IPS-15b (cell line): ENCODE measurements around the gene MALRD1.

Experiments used
- H3K27me3 ChIP-seq: one replicate; pipeline ENCODE4 v1.6.1; 2013; ENCODE audit warnings: low read length; ENCODE audit not compliant: control insufficient read depth, insufficient read depth
- H3K36me3 ChIP-seq: one replicate; pipeline ENCODE4 v1.6.1; 2013; ENCODE audit warnings: low read length; ENCODE audit not compliant: control insufficient read depth, insufficient read depth
- H3K4me1 ChIP-seq: one replicate; pipeline ENCODE4 v1.6.1; 2013; ENCODE audit warnings: mild to moderate bottlenecking, low read length; ENCODE audit not compliant: control insufficient read depth, insufficient read depth
- H3K4me3 ChIP-seq: one replicate; pipeline ENCODE4 v1.5.1; 2013; ENCODE audit warnings: low read depth, low read length
- H3K9ac ChIP-seq: one replicate; pipeline ENCODE4 v1.6.1; 2013; ENCODE audit warnings: low read depth, mild to moderate bottlenecking, low read length
- H3K9me3 ChIP-seq: one replicate; pipeline ENCODE4 v1.6.1; 2013; ENCODE audit warnings: mild to moderate bottlenecking, low read length; ENCODE audit not compliant: control insufficient read depth, insufficient read depth

Gene MALRD1

DNA sequence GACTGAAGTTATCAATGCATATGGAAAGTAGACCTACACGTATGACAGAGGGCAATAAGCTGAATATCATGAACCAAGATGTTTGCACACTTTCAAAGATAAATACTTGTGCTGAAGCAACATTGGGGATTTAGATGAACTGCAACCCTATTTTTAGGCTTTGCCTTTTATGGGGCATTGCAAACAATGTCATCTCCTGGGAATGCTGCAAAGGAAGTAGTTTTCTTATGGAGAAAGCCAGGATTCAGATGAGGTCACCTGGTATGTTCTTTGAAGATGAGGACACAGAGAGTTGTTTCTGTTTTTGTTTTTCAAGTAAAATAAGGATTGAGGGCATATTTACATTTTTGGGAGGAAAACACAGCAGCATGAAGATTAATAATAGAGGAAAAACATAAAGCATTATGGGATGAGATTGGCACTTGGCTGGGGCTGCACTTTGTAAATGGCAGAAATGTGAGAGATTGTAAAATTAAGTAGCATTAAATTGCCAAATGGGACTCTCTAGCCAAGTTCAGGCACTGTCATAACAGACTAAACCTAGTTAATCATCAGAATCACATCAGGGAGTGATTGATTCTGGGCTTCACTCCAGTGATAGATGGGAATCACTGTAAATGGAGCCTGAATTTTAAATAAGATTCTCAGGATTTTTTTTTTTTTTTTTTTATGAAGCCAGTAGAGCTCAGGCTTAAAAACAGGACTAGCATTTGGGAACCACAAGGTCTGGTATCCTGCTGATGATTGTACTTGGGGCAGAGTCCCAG is 63.1 kb downstream of the MALRD1 start:
- no peaks in the 10 kb centered on the region for H3K36me3 ChIP-seq
- H3K4me1 ChIP-seq: peaks cover 7% of the 10 kb centered on the region
- H3K27me3 ChIP-seq: no peaks in the 10 kb centered on the region
- H3K9me3 ChIP-seq: no peaks in the 10 kb centered on the region
- H3K4me3 ChIP-seq: no peak overlapping the region
- no peak overlapping the region for H3K9ac ChIP-seq

DNA sequence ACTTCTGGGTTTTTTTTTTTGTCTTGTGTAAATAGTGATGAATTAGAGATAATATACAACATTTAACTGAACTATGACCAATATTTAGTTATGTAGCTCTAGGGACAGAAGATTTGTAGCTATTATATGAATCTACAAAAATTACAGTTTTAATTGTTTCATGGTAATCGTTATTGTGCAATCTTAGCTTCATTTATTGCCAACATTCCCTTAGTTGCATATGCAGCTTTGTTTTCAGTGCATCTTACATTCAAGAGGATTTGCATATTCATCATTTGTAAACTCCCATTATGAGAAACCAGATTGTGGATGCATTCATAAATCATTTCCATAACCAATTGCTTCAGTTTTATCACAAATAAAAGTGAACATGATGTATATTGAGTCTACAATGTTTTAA is 68.8 kb downstream of the MALRD1 start:
- H3K4me3 ChIP-seq: no peak overlapping the region
- H3K36me3 ChIP-seq: no peaks in the 10 kb centered on the region
- peaks cover 4% of the 10 kb centered on the region for H3K4me1 ChIP-seq
- H3K27me3 ChIP-seq: no peaks in the 10 kb centered on the region
- H3K9me3 ChIP-seq: no peaks in the 10 kb centered on the region
- H3K9ac ChIP-seq: no peak overlapping the region

DNA sequence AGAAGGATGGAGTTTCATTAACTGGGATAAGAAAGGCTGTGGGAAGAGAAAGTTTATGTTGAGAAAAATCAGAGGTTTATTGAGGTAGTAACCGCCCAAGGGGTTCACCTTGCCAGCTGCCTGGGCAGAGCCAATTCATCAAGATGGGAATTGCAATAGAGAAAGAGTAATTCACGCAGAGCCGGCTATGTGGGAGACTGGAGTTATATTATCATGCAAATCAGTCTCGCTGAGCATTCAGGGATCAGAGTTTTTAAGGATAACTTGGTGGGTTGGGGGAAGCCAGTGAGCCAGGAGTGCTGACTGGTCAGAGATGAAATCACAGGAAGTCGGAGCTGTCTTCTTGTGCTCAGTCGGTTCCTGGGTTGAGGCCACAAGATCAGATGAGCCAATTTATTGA is 70.6 kb downstream of the MALRD1 start:
- Histone ChIP-seq H3K36me3 (no peaks in the 10 kb centered on the region), H3K4me3 (no peak overlapping the region), H3K9me3 (no peaks in the 10 kb centered on the region), H3K9ac (no peak overlapping the region), H3K4me1 (peaks cover 4% of the 10 kb centered on the region), H3K27me3 (no peaks in the 10 kb centered on the region)

DNA sequence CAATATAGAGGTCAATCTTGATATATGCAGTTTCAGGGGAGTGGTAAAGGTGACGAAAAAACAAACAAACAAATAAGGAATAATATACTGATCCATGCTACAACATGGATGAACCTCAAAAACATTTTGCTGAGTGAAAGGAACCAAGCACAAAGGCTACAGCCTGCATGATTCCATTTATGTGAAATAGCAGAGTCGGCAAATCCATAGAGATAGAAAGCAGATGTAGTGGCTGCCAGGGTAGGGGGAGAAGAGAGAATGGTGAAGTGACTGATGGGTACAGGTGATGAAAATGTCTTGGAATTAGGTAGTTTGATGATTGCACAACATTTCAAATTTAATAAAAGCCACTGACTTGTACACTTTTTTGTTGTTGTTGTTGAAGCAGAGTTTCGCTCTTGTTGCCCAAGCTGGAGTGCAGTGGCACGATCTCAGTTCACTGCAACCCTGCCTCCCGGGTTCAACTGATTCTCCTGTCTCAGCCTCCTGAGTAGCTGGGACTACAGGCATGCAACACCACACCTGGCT is 71.8 kb downstream of the MALRD1 start:
- no peak overlapping the region for H3K4me3 ChIP-seq
- no peaks in the 10 kb centered on the region for H3K27me3 ChIP-seq
- H3K9ac ChIP-seq: no peak overlapping the region
- H3K4me1 ChIP-seq: peaks cover 4% of the 10 kb centered on the region
- H3K9me3 ChIP-seq: no peaks in the 10 kb centered on the region
- no peaks in the 10 kb centered on the region for H3K36me3 ChIP-seq

DNA sequence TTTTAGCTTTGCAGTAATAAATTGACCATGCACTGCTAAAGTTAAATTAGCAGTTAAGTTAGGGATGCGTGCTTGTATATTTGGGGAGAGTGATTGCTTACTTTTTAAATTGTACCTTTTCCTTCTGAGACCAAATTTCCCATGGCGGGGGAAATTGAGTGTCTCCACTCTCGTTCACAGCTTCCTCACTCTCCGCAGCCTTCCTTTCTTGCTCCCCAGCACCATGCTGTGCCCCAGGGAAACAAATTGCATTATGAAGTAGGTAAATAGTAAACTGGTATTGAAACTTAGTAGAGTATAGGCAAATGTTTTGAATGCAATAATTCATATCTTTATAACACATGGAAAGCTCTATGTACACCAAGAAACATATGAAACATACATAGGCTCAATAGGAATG is 85.4 kb downstream of the MALRD1 start:
- Histone ChIP-seq H3K36me3 (no peaks in the 10 kb centered on the region), H3K4me3 (no peak overlapping the region), H3K9ac (no peak overlapping the region), H3K4me1 (peaks cover 2% of the 10 kb centered on the region), H3K27me3 (no peaks in the 10 kb centered on the region), H3K9me3 (no peaks in the 10 kb centered on the region)

DNA sequence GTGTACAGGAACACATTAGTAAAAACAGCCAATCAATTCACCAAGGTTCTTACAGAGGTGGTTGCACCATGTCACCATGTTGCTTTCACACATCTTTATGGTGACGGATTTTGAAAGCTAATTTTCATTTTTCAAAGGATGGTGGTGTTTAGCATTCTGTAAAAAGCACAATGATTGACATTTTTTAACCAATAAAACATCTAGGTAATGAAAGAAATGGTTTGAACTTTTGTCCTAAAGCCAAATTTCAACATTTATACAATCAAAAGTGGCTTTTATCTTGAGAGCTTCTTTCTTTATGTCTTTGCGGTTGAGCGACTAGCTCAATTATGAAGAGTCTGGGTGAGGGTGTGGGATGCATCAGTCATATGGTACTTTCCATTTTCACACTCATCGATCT is 94.4 kb downstream of the MALRD1 start:
- Histone ChIP-seq H3K9ac (no peak overlapping the region), H3K27me3 (no peaks in the 10 kb centered on the region), H3K9me3 (no peaks in the 10 kb centered on the region), H3K4me1 (no peaks in the 10 kb centered on the region), H3K4me3 (no peak overlapping the region), H3K36me3 (no peaks in the 10 kb centered on the region)

DNA sequence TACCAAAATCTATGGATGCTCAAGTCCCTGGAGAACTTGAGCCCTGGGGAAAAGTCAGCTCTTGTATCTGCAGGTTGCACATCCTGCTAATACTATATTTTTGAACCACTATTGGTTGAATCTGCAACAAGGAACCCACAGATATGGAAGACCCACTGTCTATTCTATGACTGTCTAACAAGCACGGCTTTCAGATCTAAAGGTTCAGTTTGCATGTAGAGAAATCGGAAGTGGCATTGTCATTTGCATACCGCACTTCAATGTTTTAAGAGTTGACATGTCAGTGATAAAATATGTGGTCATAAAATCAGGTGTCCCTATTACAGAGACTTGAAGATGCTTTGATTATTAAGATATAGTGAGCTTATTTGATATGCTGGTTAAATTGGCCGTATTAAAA is 95.6 kb downstream of the MALRD1 start:
- no peaks in the 10 kb centered on the region for H3K4me1 ChIP-seq
- no peaks in the 10 kb centered on the region for H3K36me3 ChIP-seq
- no peak overlapping the region for H3K9ac ChIP-seq
- H3K27me3 ChIP-seq: no peaks in the 10 kb centered on the region
- no peak overlapping the region for H3K4me3 ChIP-seq
- H3K9me3 ChIP-seq: no peaks in the 10 kb centered on the region

DNA sequence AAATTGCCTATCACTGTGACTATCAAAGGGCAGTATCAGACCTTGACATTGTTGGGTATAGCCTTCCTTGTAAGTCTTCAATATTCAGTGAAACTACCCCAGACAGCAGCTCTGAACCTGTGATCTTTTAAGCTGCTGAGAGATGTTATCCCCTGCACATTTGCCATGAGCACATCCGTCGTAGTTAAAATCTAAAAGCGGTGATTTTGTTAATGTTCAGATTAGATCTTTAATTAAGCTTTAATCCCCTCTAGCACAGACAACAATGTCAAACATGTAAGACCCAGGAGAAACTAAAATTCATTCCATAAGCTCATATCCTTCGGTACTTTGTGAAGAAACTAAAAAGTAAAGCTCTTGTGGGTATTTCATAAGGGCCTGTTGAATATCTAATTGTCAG is 105.8 kb downstream of the MALRD1 start:
- Histone ChIP-seq H3K4me1 (no peaks in the 10 kb centered on the region), H3K9ac (no peak overlapping the region), H3K36me3 (no peaks in the 10 kb centered on the region), H3K9me3 (no peaks in the 10 kb centered on the region), H3K4me3 (no peak overlapping the region), H3K27me3 (no peaks in the 10 kb centered on the region)

DNA sequence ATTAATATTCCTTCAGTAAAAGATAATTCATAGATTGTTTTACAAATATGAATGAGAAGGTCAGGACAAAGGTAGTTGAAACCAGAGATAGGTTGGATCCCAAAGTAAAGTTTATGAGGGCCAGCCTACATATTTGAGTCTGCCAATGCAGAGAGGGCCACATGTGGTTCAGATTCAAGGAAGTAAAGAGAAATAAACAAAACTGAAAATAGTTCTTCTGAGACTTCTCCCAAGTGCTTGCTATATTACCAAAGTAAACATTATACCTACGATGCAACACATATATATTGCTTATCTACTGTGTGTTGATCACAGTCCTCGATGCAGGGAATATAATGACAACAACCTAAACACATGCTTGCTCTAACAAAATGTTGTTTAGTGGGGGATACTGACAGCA is 109.8 kb downstream of the MALRD1 start:
- Histone ChIP-seq H3K9ac (no peak overlapping the region), H3K27me3 (no peaks in the 10 kb centered on the region), H3K4me3 (no peak overlapping the region), H3K36me3 (no peaks in the 10 kb centered on the region), H3K4me1 (no peaks in the 10 kb centered on the region), H3K9me3 (no peaks in the 10 kb centered on the region)

DNA sequence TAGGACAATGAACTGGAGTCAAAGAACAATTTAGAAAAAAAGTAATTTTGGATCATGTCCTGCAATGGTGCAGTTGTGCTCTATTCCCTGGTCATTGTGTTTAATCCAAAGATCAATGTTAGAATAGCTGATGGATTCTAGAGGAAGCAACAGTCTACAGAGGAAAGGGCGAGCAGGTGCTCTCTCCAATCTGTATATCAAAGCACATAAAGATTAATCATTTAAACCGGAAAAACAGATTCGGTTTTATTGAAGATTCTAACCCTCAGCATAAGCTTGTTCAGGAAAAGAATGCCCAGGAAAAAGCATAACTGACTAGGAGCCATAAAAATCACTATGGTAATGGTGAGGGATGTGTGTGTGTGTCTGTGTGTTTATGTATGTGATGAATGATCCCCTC is 110.3 kb downstream of the MALRD1 start:
- no peak overlapping the region for H3K9ac ChIP-seq
- no peaks in the 10 kb centered on the region for H3K36me3 ChIP-seq
- no peaks in the 10 kb centered on the region for H3K4me1 ChIP-seq
- H3K4me3 ChIP-seq: no peak overlapping the region
- no peaks in the 10 kb centered on the region for H3K27me3 ChIP-seq
- no peaks in the 10 kb centered on the region for H3K9me3 ChIP-seq

DNA sequence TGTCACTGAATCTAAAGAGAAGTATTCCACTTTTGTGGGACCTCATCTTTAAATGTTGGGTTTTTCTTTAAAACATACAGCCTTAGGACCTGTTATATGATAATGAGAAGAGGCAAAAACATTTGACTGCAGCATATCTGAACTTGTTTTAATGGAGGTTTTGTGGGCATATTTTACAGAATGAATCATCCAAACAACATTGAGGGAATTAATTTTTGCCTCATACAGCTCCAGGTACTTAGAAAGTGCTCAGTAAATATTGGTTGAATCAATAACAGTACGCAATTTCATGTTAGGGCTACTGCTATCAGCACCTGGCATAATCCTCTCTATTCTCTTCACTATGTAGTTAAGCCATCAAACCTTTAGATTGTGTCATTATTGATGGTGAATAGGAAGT is 115.9 kb downstream of the MALRD1 start:
- H3K27me3 ChIP-seq: no peaks in the 10 kb centered on the region
- no peaks in the 10 kb centered on the region for H3K36me3 ChIP-seq
- no peaks in the 10 kb centered on the region for H3K9me3 ChIP-seq

DNA sequence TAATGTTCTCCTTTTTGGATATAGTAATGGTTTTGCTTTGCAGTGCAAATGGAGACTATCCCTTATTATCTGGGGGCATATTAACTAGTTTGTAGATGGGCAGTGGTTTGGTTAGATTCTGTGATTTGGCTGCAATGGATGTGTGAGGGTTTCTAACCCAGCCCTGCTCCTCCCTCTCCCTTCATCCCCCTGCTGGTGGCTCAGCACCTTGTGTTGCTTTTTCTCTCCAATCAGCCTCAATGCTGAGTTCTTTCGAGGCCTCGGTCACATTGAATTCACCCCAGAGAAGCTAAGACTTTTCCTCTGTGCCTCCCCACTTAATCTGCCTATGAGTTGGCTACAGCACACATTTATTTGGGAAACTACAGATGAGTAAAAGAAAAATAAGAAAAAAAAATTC is 120.0 kb downstream of the MALRD1 start:
- Histone ChIP-seq H3K4me1 (no peaks in the 10 kb centered on the region), H3K27me3 (no peaks in the 10 kb centered on the region), H3K9me3 (no peaks in the 10 kb centered on the region), H3K36me3 (no peaks in the 10 kb centered on the region), H3K9ac (no peak overlapping the region), H3K4me3 (no peak overlapping the region)

More for the DNA sequence above, 115.9 kb downstream of the MALRD1 start:
- Histone ChIP-seq H3K4me1 (no peaks in the 10 kb centered on the region), H3K4me3 (no peak overlapping the region), H3K9ac (no peak overlapping the region)
